Osteocyte (in vitro differentiated cells): Measurements from ENCODE around the gene HEYL. TPM values are rescaled to one million over a fixed set of nuclear protein-coding genes. Genes with fewer than 3 reads are reported as not detected.

Source experiments
- DNase-seq: peaks from one replicate; pipeline ENCODE4 v3.0.0; 2021; ENCODE audit warnings: mixed read lengths; ENCODE audit not compliant: unreplicated experiment; ENCODE audit errors: extremely low spot score
- H3K27ac Mint-ChIP-seq: one replicate; pipeline ENCODE4 v1.8.0; 2021; ENCODE audit warnings: mild to moderate bottlenecking, mixed read lengths; ENCODE audit not compliant: unreplicated experiment
- H3K27me3 Mint-ChIP-seq: one replicate; pipeline ENCODE4 v1.8.0; 2021; ENCODE audit warnings: mixed read lengths; ENCODE audit not compliant: unreplicated experiment
- H3K36me3 Mint-ChIP-seq: one replicate; pipeline ENCODE4 v1.8.0; 2021; ENCODE audit warnings: mixed read lengths; ENCODE audit not compliant: unreplicated experiment
- H3K4me1 Mint-ChIP-seq: one replicate; pipeline ENCODE4 v1.8.0; 2021; ENCODE audit warnings: mixed read lengths; ENCODE audit not compliant: unreplicated experiment
- H3K4me3 Mint-ChIP-seq: one replicate; pipeline ENCODE4 v1.8.0; 2021; ENCODE audit warnings: mild to moderate bottlenecking, moderate library complexity, mixed read lengths; ENCODE audit not compliant: unreplicated experiment
- H3K9me3 Mint-ChIP-seq: one replicate; pipeline ENCODE4 v1.8.0; 2021; ENCODE audit warnings: mixed read lengths; ENCODE audit not compliant: unreplicated experiment
- CTCF ChIP-seq: fragments of 200-600 bp; sonication (generic); IDR thresholded peaks from 2 replicates; pipeline ENCODE4 v1.5.0; 2021; ENCODE audit warnings: antibody characterized with exemption, mild to moderate bottlenecking, moderate library complexity
- total RNA-seq: library from RNA; stranded (reverse); gene quantifications from 2 replicates; pipeline ENCODE4 v1.2.1, GENCODE V29; 2021

Gene HEYL
- total RNA-seq, 1 donor from 2014 or later: 1.4 TPM

GRCh38 chr1:39650431-39650830 is 11.0 kb upstream of the HEYL start:
- DNase-seq: no peak
- Mint-ChIP-seq H3K4me3 (no peak overlapping the region), H3K36me3 (no peaks in the 10 kb centered on the region), H3K4me1 (peaks cover 25% of the 10 kb centered on the region), H3K9me3 (no peaks in the 10 kb centered on the region), H3K27me3 (peaks cover 11% of the 10 kb centered on the region), H3K27ac (no peak overlapping the region)
- no peak for TF ChIP-seq CTCF

GRCh38 chr1:39649636-39650185 is 10.3 kb upstream of the HEYL start:
- no peaks in the 10 kb centered on the region for H3K9me3 Mint-ChIP-seq
- no peak overlapping the region for H3K27ac Mint-ChIP-seq
- peaks cover 11% of the 10 kb centered on the region for H3K27me3 Mint-ChIP-seq
- H3K36me3 Mint-ChIP-seq: no peaks in the 10 kb centered on the region
- no peak for TF ChIP-seq CTCF
- H3K4me1 Mint-ChIP-seq: peaks cover 25% of the 10 kb centered on the region
- no peak overlapping the region for H3K4me3 Mint-ChIP-seq
- DNase-seq: no peak

GRCh38 chr1:39648496-39648895 is 9.1 kb upstream of the HEYL start:
- no peaks in the 10 kb centered on the region for H3K9me3 Mint-ChIP-seq
- DNase-seq: no peak
- no peak for TF ChIP-seq CTCF
- peaks cover 25% of the 10 kb centered on the region for H3K4me1 Mint-ChIP-seq
- H3K4me3 Mint-ChIP-seq: no peak overlapping the region
- no peak overlapping the region for H3K27ac Mint-ChIP-seq
- peaks cover 3% of the 10 kb centered on the region for H3K27me3 Mint-ChIP-seq
- H3K36me3 Mint-ChIP-seq: no peaks in the 10 kb centered on the region

- Mint-ChIP-seq H3K36me3 (no peaks in the 10 kb centered on the region), H3K4me1 (peaks cover 28% of the 10 kb centered on the region), H3K27ac (peak overlapping the region; percentile 43), H3K27me3 (peaks cover 3% of the 10 kb centered on the region), H3K9me3 (no peaks in the 10 kb centered on the region), H3K4me3 (no peak overlapping the region)
- DNase-seq: no peak
- no peak for TF ChIP-seq CTCF
Measured at GRCh38 chr1:39647247-39647646, 7.8 kb upstream of the HEYL start.

- H3K36me3 Mint-ChIP-seq: no peaks in the 10 kb centered on the region
- H3K9me3 Mint-ChIP-seq: no peaks in the 10 kb centered on the region
- TF ChIP-seq CTCF: no peak
- H3K4me1 Mint-ChIP-seq: peaks cover 26% of the 10 kb centered on the region
- peak; percentile 88 for DNase-seq
- peaks cover 3% of the 10 kb centered on the region for H3K27me3 Mint-ChIP-seq
- H3K4me3 Mint-ChIP-seq: no peak overlapping the region
- H3K27ac Mint-ChIP-seq: peak overlapping the region; percentile 65
Measured at GRCh38 chr1:39646232-39647081, 7.0 kb upstream of the HEYL start.
